8988T (cell line): Measurements from ENCODE around the gene PDE4B.

Experiments
- DNase-seq: peaks from one replicate; pipeline ENCODE4 v3.0.0; 2011

PDE4B gene

GRCh38 chr1:66325594-66326380 lies 533.1 kb downstream of the PDE4B start:
- DNase-seq = no peak

GRCh38 chr1:66326867-66327266 lies 534.2 kb downstream of the PDE4B start:
- no peak for DNase-seq

DNA sequence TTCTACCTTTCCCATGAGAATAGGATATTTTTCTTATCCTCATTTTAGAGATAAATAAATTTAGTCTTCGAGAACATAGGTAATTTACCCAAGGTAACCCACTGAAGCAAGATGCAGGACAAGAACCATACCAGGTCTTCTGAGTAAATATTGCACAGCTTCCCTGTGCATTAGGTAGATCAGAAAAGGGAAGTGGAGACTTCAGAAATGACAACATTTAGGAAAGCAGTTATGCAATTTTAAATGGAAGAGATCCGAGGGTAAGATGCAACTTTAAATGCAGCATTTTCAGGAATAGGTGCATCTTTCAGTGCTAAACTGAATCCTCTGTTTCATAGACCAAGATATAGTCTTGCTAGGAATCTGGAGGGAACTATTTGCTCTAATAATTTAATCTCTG lies 534.9 kb downstream of the PDE4B start:
- no peak for DNase-seq

DNA sequence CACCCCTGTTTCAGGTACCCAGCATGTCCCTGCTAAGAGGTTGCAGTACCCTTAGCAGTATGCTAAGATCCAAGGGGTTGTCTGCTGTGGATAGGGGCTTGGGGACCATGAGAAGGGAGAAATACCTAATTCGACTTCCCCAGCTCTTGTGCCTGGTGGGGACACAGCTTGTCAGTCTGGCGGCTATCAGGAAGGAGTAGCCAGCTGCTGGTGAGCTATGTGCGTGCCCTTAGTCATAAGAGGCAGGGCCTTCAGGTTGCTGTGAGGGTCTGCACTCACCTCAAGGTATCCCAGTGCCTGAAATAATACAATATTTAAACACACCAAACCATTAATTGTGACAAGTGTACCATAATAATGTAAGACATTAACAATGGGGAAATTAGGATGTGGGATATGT lies 536.2 kb downstream of the PDE4B start:
- DNase-seq = no peak

DNA sequence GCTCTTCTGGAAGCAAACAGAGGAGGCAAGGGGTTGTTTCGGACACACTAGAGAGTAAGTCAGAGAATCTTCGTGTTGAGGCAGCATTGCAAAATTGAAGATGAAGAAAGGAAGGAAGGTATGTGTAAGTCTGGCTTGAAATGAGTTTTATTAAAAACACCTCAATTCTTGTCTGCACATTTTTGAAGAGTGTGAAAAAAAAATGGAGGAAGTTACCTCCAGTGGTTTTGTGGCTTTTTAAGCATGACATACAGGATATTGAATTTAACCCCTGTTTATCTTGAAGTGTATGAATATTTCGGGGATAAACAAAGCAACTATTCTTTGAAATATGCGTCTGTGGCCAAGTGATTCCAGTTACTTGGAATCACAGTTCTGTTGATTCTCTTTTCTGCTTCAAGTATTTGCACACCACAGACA lies 538.0 kb downstream of the PDE4B start:
- DNase-seq = no peak

- DNase-seq = no peak
Measured at GRCh38 chr1:66331658-66332547, 539.2 kb downstream of the PDE4B start.

DNA sequence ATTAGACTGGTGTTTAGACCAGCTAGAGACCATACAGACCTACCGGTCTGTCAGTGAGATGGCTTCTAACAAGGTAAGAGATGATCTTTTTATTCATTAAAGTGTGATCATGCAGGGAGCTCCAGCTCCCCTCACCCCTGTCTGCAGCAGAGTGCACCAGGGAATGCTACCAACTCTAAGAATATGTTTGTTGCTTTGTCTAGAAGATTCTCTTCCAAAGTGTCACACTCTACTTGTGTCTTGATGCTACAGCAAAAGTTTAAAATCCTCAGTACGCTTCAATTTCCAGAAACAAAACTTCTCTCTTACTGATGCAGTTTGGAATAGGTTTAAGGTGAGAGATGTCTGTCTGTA lies 539.8 kb downstream of the PDE4B start:
- no peak for DNase-seq

GRCh38 chr1:66333466-66334199 lies 540.9 kb downstream of the PDE4B start:
- DNase-seq = no peak

- DNase-seq = no peak
Measured at GRCh38 chr1:66334318-66334717, 541.6 kb downstream of the PDE4B start.

GRCh38 chr1:66335125-66335524 lies 542.4 kb downstream of the PDE4B start:
- no peak for DNase-seq

- no peak for DNase-seq
Measured at GRCh38 chr1:66335859-66336640, 543.4 kb downstream of the PDE4B start.

DNA sequence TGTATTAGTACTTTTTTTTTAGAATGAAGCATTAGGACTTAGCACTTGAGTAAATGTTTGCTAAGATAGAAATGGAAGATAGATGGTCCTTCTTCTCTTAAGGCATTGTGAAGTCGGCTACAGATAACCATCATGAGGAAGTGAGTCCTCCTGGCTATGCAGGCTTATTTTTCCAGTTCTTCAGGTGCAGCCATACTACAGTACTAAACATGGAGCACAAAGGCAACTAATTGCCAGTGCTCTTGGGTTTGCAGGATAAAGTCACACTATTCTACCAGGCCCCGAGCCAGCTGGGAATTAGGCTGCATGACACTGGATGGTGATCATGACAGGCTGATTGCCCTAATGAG lies 543.9 kb downstream of the PDE4B start:
- no peak for DNase-seq

DNA sequence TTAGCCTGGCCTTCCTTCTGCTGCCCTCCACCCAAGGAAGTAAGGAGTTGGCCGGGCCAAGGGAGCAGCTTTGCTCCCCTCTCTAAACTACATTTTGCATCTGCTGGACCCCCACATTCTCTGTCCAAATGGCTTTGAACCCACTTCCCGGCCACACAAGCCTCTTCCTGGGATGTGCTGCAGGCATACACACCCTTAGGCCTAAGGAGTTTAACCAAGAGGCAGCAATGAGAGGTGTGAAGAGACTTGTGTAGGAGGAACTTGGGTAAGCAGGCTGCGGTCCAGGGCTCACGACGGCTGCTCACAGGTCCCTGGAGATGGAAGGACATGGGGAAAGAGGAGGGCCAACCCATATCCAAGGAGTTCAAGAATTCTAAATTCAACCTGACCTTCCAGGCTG lies 544.6 kb downstream of the PDE4B start:
- no peak for DNase-seq

DNA sequence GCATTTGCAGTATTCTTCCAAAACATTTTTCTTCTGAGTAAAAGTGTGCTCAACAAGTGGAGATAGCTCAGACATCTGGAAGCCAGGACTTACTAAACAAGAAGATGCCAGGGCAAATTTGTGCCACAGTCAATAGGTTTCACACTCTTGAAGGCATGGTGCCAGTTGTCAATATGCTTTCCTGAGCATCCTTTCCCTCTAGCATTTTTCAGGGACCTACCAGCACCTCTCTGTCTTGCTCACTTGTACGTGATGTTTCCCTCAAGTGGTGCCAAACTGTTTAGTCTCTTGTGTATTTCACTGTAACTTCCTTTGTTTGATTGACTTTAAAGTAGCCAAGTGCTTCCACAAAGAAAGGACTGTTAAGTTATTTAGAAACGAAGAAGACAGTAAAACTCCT lies 547.2 kb downstream of the PDE4B start:
- DNase-seq = no peak

DNA sequence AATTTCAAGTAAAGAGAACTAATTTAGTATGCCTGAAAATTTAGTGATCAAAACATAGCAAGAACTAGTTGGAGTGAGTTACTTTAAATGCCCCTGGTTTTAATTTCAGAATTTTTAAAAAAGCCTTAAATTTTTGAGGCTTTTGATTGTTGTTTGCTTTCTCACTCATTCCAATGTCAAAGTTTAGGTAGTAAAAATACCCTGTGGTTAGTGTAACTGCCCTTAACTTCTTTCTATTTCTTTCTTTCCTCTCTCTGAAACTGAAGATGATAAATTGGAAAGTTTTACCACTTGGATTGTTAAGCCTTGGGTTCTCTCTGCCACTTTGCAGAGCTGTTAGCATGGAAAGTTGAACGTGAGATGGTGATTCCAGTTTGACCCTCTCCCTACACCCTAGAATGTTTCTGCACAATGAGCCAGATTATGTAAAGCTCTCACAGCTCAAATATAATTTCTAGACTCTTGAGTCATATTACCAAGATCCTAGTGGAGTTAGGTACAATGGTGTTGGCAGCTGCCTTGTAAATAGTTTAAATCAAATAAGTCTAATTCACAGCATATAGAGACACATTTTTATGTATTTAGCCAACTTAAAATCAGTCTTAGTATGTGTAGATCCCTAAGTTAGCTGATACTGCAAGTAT lies 548.9 kb downstream of the PDE4B start:
- DNase-seq = no peak

DNA sequence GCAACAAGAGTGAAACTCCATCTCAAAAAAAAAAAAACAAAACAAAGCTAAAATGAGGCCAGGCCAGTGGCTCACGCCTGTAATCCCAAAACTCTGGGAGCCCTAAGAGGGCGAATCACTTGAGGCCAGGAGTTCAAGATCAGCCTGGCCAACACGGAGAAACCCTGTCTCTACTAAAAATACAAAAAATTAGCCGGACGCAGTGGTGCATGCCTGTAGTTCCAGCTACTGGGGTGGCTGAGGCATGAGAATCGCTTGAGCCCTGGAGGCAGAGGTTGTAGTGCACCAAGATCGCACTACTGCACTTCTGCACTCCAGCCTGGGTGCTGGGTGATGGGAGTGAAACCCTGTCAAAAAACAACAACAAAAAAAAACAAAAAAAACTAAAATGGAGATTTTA lies 550.0 kb downstream of the PDE4B start:
- no peak for DNase-seq

- no peak for DNase-seq
Measured at GRCh38 chr1:66343569-66344325, 551.1 kb downstream of the PDE4B start.

DNA sequence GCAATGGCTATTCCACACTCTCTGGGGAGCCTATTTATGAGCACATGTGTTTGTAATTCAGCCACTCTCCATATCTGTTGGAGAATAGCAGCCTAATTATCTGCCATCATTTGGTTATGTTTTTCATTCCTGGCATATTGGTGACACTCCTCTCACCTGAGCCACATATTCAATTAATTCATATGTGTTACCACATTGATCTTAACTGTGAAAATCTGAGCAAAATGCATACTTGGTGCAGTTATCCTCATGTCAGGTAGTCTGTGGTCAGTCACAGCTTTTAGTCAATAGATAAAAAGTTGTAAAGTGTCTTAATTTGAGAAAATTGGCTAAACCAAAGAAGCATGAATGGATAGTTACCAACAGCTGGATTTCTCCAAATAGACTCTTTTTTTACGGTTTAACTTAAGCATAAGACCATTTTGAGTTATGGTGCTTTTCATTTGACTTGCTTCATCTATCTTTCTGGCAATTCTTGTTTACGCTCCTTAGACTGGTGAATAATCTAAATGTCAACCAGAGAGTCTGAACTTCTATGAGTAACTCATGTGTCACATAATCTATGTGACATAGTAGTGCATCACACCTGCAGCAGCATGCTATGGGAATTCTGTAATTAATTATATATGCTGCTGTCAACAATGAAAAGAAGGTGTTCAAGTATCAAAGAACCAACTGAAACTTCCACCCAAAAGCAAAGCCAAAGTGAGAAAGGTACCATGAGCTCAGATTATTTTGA lies 553.5 kb downstream of the PDE4B start:
- DNase-seq = no peak

DNA sequence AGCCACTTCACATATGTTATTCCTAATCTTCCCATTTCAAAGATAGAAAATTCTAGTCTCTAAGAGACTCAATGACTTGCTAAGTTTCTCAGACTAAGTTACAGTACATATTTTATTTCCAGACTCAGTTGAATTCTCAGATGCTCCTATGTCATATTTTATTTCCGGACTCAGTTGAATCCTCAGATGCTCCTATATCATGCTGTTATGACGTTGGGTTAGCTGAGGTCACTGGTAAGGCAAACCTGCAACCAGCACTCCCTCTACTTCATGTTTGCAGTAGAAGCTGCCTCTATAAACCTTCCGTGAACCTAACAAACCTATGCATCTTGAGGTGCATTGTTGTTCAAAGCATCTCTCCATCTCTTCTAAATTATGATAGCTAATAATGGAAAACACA lies 554.2 kb downstream of the PDE4B start:
- no peak for DNase-seq

GRCh38 chr1:66348776-66349175 lies 556.1 kb downstream of the PDE4B start:
- no peak for DNase-seq

GRCh38 chr1:66349242-66349641 lies 556.5 kb downstream of the PDE4B start:
- DNase-seq = no peak
